Endodermal cell (in vitro differentiated cells): Measurements from ENCODE around the gene GLUL. TPM values are rescaled to one million over a fixed set of nuclear protein-coding genes. Genes with fewer than 3 reads are reported as not detected.

Experiments
- DNase-seq: peaks from one replicate; pipeline ENCODE4 v3.0.0-alpha.2; 2017
- H3K27ac ChIP-seq: 2 replicates; pipeline ENCODE4 v1.5.1; 2013; ENCODE audit warnings: mild to moderate bottlenecking, low read depth, low read length, moderate library complexity
- H3K27me3 ChIP-seq: 2 replicates; pipeline ENCODE4 v1.6.1; 2013; ENCODE audit warnings: mild to moderate bottlenecking, low read length, moderate library complexity; ENCODE audit not compliant: insufficient read depth, control insufficient read depth, poor library complexity, severe bottlenecking
- H3K36me3 ChIP-seq: 2 replicates; pipeline ENCODE4 v1.7.0; 2013; ENCODE audit warnings: mild to moderate bottlenecking, low read length, moderate library complexity; ENCODE audit not compliant: control insufficient read depth, insufficient read depth
- H3K4me1 ChIP-seq: one replicate; pipeline ENCODE4 v1.7.0; 2013; ENCODE audit warnings: low read length; ENCODE audit not compliant: control insufficient read depth, insufficient read depth
- H3K4me3 ChIP-seq: 2 replicates; pipeline ENCODE4 v1.5.1; 2013; ENCODE audit warnings: mild to moderate bottlenecking, low read length, moderate library complexity
- H3K9ac ChIP-seq: 2 replicates; pipeline ENCODE4 v1.6.1; 2013; ENCODE audit warnings: mild to moderate bottlenecking, low read length, moderate library complexity; ENCODE audit not compliant: poor library complexity, severe bottlenecking; ENCODE audit errors: extremely low read depth
- H3K9me3 ChIP-seq: 2 replicates; pipeline ENCODE4 v1.6.1; 2013; ENCODE audit warnings: mild to moderate bottlenecking, low read length, moderate library complexity; ENCODE audit not compliant: control insufficient read depth
- H3K27ac Mint-ChIP-seq: 2 replicates; pipeline ENCODE4 v1.8.0; 2020; ENCODE audit warnings: mixed read lengths
- H3K27me3 Mint-ChIP-seq: 2 replicates; pipeline ENCODE4 v1.8.0; 2021; ENCODE audit warnings: mild to moderate bottlenecking, mixed read lengths; ENCODE audit not compliant: insufficient read depth
- H3K36me3 Mint-ChIP-seq: 2 replicates; pipeline ENCODE4 v1.8.0; 2020; ENCODE audit warnings: low read depth, mixed read lengths
- H3K4me1 Mint-ChIP-seq: 2 replicates; pipeline ENCODE4 v1.8.0; 2020; ENCODE audit warnings: mixed read lengths
- H3K4me3 Mint-ChIP-seq: 2 replicates; pipeline ENCODE4 v1.8.0; 2020; ENCODE audit warnings: mild to moderate bottlenecking, moderate library complexity, mixed read lengths
- H3K9me3 Mint-ChIP-seq: 2 replicates; pipeline ENCODE4 v1.8.0; 2020; ENCODE audit warnings: mild to moderate bottlenecking, mixed read lengths
- CTCF ChIP-seq: fragments of 200-600 bp; sonication (generic); conservative IDR thresholded peaks from 2 replicates; pipeline ENCODE4 v1.5.0; 2021; ENCODE audit warnings: antibody characterized with exemption, mild to moderate bottlenecking
- WGBS, 2 experiments: methylation state at CpG; one replicate each; pipeline versions ENCODE4 v1.1.5 to v1.1.7; 2013; ENCODE audit warnings: missing lambda C conversion rate in 2 of 2, mixed read lengths in 1 of 2; ENCODE audit not compliant: insufficient coverage in 1 of 2, insufficient read length in 1 of 2; 5-methylcytosine and 5-hydroxymethylcytosine counted together
- total RNA-seq, 2 donors: library from RNA; stranded (reverse); fragmentation: NEBNext Ultra II Directional in 1 of 2; extraction: Animal tissue kit (Norgen Biotek cat#: 25700) in 1 of 2; gene quantifications; 2 replicates in 1 of 2; 3 replicates in 1 of 2; pipeline ENCODE4 v1.2.1, GENCODE V29; 2021

GLUL gene
- total RNA-seq, 2 donors from 2014 or later: 529 to 553 TPM

GRCh38 chr1:182350839-182351238 is 40.8 kb downstream of the GLUL start:
- Histone ChIP-seq H3K9ac (no peak overlapping the region), H3K9me3 (no peaks in the 10 kb centered on the region), H3K27me3 (no peaks in the 10 kb centered on the region), H3K4me1 (peaks cover 11% of the 10 kb centered on the region), H3K36me3 (no peaks in the 10 kb centered on the region), H3K27ac (no peak overlapping the region), H3K4me3 (no peak overlapping the region)
- DNase-seq: no peak
- peaks cover 15% of the 10 kb centered on the region for H3K4me1 Mint-ChIP-seq
- H3K27ac Mint-ChIP-seq: no peak overlapping the region
- H3K36me3 Mint-ChIP-seq: no peaks in the 10 kb centered on the region
- no peak for TF ChIP-seq CTCF
- H3K27me3 Mint-ChIP-seq: no peaks in the 10 kb centered on the region
- H3K9me3 Mint-ChIP-seq: no peaks in the 10 kb centered on the region
- no peak overlapping the region for H3K4me3 Mint-ChIP-seq
- 95 to 100% methylated on average over 1 to 2 of the region's 2 CpGs for WGBS, 2 experiments

GRCh38 chr1:182348961-182349747 is 42.4 kb downstream of the GLUL start:
- no peak overlapping the region for H3K4me3 ChIP-seq
- no peak for DNase-seq
- no peaks in the 10 kb centered on the region for H3K36me3 ChIP-seq
- Mint-ChIP-seq H3K4me3 (no peak overlapping the region), H3K27ac (no peak overlapping the region), H3K27me3 (no peaks in the 10 kb centered on the region), H3K36me3 (no peaks in the 10 kb centered on the region), H3K9me3 (no peaks in the 10 kb centered on the region), H3K4me1 (peaks cover 15% of the 10 kb centered on the region)
- no peak for TF ChIP-seq CTCF
- peaks cover 11% of the 10 kb centered on the region for H3K4me1 ChIP-seq
- no peak overlapping the region for H3K27ac ChIP-seq
- 93% methylated on average over 3 to 6 of the region's 6 CpGs for WGBS, 2 experiments
- H3K9me3 ChIP-seq: no peaks in the 10 kb centered on the region
- no peak overlapping the region for H3K9ac ChIP-seq
- no peaks in the 10 kb centered on the region for H3K27me3 ChIP-seq

- Mint-ChIP-seq H3K27me3 (no peaks in the 10 kb centered on the region), H3K4me3 (no peak overlapping the region), H3K9me3 (no peaks in the 10 kb centered on the region), H3K27ac (no peak overlapping the region), H3K36me3 (no peaks in the 10 kb centered on the region), H3K4me1 (peaks cover 15% of the 10 kb centered on the region)
- Histone ChIP-seq H3K4me3 (no peak overlapping the region), H3K9ac (no peak overlapping the region), H3K9me3 (no peaks in the 10 kb centered on the region), H3K4me1 (peaks cover 11% of the 10 kb centered on the region), H3K36me3 (no peaks in the 10 kb centered on the region), H3K27ac (no peak overlapping the region), H3K27me3 (no peaks in the 10 kb centered on the region)
- no peak for TF ChIP-seq CTCF
- DNase-seq: no peak
- WGBS, 2 experiments: 90 to 98% methylated on average over 4 to 5 of the region's 5 CpGs
Observed at GRCh38 chr1:182347019-182347418, 44.6 kb downstream of the GLUL start.
